Measurements from ENCODE around the gene HCK.

HCK gene

GRCh38 chr20:32012159-32012688 is 39.8 kb upstream of the HCK start:
- H2AFZ ChIP-seq (ENCODE audit: low read depth, low read length), result no peak overlapping the region
- H3K36me3 ChIP-seq (ENCODE audit: insufficient read depth, low read length), result no peaks in the 10 kb centered on the region
- no peaks in the 10 kb centered on the region for H3K4me1 ChIP-seq (ENCODE audit: insufficient read depth, low read length)
- H3K4me2 ChIP-seq (ENCODE audit: insufficient read depth, low read length), result no peak overlapping the region
- no peak for TF ChIP-seq CTCF (IDR thresholded peaks at IDR 0.05; ENCODE audit: borderline replicate concordance, extremely low read depth, low read length, poor library complexity, severe bottlenecking)
- no peak for TF ChIP-seq EZH2 (IDR thresholded peaks at IDR 0.05; ENCODE audit: borderline replicate concordance, low read depth, low read length, severe bottlenecking)
- H3K79me2 ChIP-seq (ENCODE audit: insufficient read depth, low read length), result no peaks in the 10 kb centered on the region
- peaks cover 2% of the 10 kb centered on the region; the same call in 1 of the 2 replicates for H4K20me1 ChIP-seq (ENCODE audit: insufficient read depth, low read length)
- no peak overlapping the region for H3K9ac ChIP-seq (ENCODE audit: low read depth, low read length)
- no peak overlapping the region for H3K4me3 ChIP-seq (ENCODE audit: low read depth in 1 of 2, low read length in 2 of 2)
- H3K27me3 ChIP-seq (ENCODE audit: insufficient read depth, low read length, poor library complexity), result peaks cover 4% of the 10 kb centered on the region
- ATAC-seq (ENCODE audit: insufficient read depth, low read depth) (no peak), DNase-seq (no peak)
- no peak overlapping the region for H3K27ac ChIP-seq (ENCODE audit: low read length)
- no peaks in the 10 kb centered on the region for H3K9me3 ChIP-seq (ENCODE audit: insufficient read depth, low read length, severe bottlenecking)

- Histone ChIP-seq H4K20me1 (ENCODE audit: insufficient read depth, low read length) (peaks cover 2% of the 10 kb centered on the region; the same call in 1 of the 2 replicates), H3K9me3 (ENCODE audit: insufficient read depth, low read length, severe bottlenecking) (no peaks in the 10 kb centered on the region), H3K9ac (ENCODE audit: low read depth, low read length) (no peak overlapping the region), H3K27me3 (ENCODE audit: insufficient read depth, low read length, poor library complexity) (peaks cover 4% of the 10 kb centered on the region), H3K36me3 (ENCODE audit: insufficient read depth, low read length) (no peaks in the 10 kb centered on the region), H3K79me2 (ENCODE audit: insufficient read depth, low read length) (no peaks in the 10 kb centered on the region), H3K4me1 (ENCODE audit: insufficient read depth, low read length) (no peaks in the 10 kb centered on the region), H2AFZ (ENCODE audit: low read depth, low read length) (no peak overlapping the region), H3K4me2 (ENCODE audit: insufficient read depth, low read length) (no peak overlapping the region), H3K27ac (ENCODE audit: low read length) (no peak overlapping the region), H3K4me3 (ENCODE audit: low read depth in 1 of 2, low read length in 2 of 2) (no peak overlapping the region)
- no peak for TF ChIP-seq EZH2 (IDR thresholded peaks at IDR 0.05; ENCODE audit: borderline replicate concordance, low read depth, low read length, severe bottlenecking)
- TF ChIP-seq CTCF (IDR thresholded peaks at IDR 0.05; ENCODE audit: borderline replicate concordance, extremely low read depth, low read length, poor library complexity, severe bottlenecking), result no peak
- ATAC-seq (ENCODE audit: insufficient read depth, low read depth) (no peak), DNase-seq (no peak)
Observed at GRCh38 chr20:32013326-32013725, 38.7 kb upstream of the HCK start.

- Histone ChIP-seq H3K9ac (ENCODE audit: low read depth, low read length) (no peak overlapping the region), H3K27me3 (ENCODE audit: insufficient read depth, low read length, poor library complexity) (no peaks in the 10 kb centered on the region), H3K4me2 (ENCODE audit: insufficient read depth, low read length) (no peak overlapping the region), H2AFZ (ENCODE audit: low read depth, low read length) (no peak overlapping the region), H3K79me2 (ENCODE audit: insufficient read depth, low read length) (no peaks in the 10 kb centered on the region), H3K36me3 (ENCODE audit: insufficient read depth, low read length) (no peaks in the 10 kb centered on the region), H3K4me3 (ENCODE audit: low read depth in 1 of 2, low read length in 2 of 2) (no peak overlapping the region), H3K9me3 (ENCODE audit: insufficient read depth, low read length, severe bottlenecking) (no peaks in the 10 kb centered on the region), H3K4me1 (ENCODE audit: insufficient read depth, low read length) (0 out of 2 replicates have a peak, but pooled peaks cover 3% of the 10 kb centered on the region), H4K20me1 (ENCODE audit: insufficient read depth, low read length) (no peaks in the 10 kb centered on the region; the same call in 1 of the 2 replicates), H3K27ac (ENCODE audit: low read length) (no peak overlapping the region)
- ATAC-seq (ENCODE audit: insufficient read depth, low read depth), result no peak
- DNase-seq, result no peak
- no peak for TF ChIP-seq CTCF (IDR thresholded peaks at IDR 0.05; ENCODE audit: borderline replicate concordance, extremely low read depth, low read length, poor library complexity, severe bottlenecking)
- no peak for TF ChIP-seq EZH2 (IDR thresholded peaks at IDR 0.05; ENCODE audit: borderline replicate concordance, low read depth, low read length, severe bottlenecking)
Observed at GRCh38 chr20:32017711-32018251, 34.3 kb upstream of the HCK start.
